ENCODE data around the gene DNAAF9.
A peak's percentile ranks its signal among the peaks of the same experiment; 100 is the strongest.

The DNAAF9 gene

GRCh38 chr20:3364323-3365013 is 43.0 kb downstream of the DNAAF9 start:
- TF ChIP-seq CTCF (IDR thresholded peaks at IDR 0.05; ENCODE audit: low read depth, low read length) = no peak
- Histone ChIP-seq H3K9me3 (ENCODE audit: severe bottlenecking) (no peaks in the 10 kb centered on the region), H3K27ac (no peak overlapping the region), H3K36me3 (no peaks in the 10 kb centered on the region), H3K27me3 (ENCODE audit: insufficient read depth, low read depth, severe bottlenecking) (no peaks in the 10 kb centered on the region), H3K4me3 (ENCODE audit: low read depth, low read length) (no peak overlapping the region)
- no peak for DNase-seq

- Histone ChIP-seq H3K4me3 (ENCODE audit: low read depth, low read length) (no peak overlapping the region), H3K9me3 (ENCODE audit: severe bottlenecking) (no peaks in the 10 kb centered on the region), H3K27me3 (ENCODE audit: insufficient read depth, low read depth, severe bottlenecking) (no peaks in the 10 kb centered on the region), H3K36me3 (no peaks in the 10 kb centered on the region), H3K27ac (no peak overlapping the region)
- TF ChIP-seq CTCF (IDR thresholded peaks at IDR 0.05; ENCODE audit: low read depth, low read length) = no peak
- DNase-seq = no peak
Measured at GRCh38 chr20:3360752-3361151, 46.7 kb downstream of the DNAAF9 start.

GRCh38 chr20:3358676-3359340 is 48.7 kb downstream of the DNAAF9 start:
- Histone ChIP-seq H3K36me3 (no peaks in the 10 kb centered on the region), H3K4me3 (ENCODE audit: low read depth, low read length) (no peak overlapping the region), H3K27ac (no peak overlapping the region), H3K9me3 (ENCODE audit: severe bottlenecking) (no peaks in the 10 kb centered on the region), H3K27me3 (ENCODE audit: insufficient read depth, low read depth, severe bottlenecking) (no peaks in the 10 kb centered on the region)
- TF ChIP-seq CTCF (IDR thresholded peaks at IDR 0.05; ENCODE audit: low read depth, low read length) = peak; percentile 21; the same call in 1 of the 2 replicates
- DNase-seq = no peak
